BLaER1 treated with 17β-estradiol and CSF1 and Interleukin-3, amounts not matched to agents 10 nM and 100 nM (cell line): ENCODE data around the gene SRGN.

Experiments
- H3K27ac ChIP-seq, 11 experiments: shearing (Covaris generic); formaldehyde crosslinking; 2 replicates each; pipeline ENCODE4 v1.8.1; 2022
- H3K27me3 ChIP-seq, 11 experiments: shearing (Covaris generic); formaldehyde crosslinking; 2 replicates each; pipeline ENCODE4 v1.8.1; 2022
- H3K36me3 ChIP-seq, 11 experiments: shearing (Covaris generic); formaldehyde crosslinking; 2 replicates each; pipeline ENCODE4 v1.8.1; 2022
- H3K4me1 ChIP-seq, 10 experiments: shearing (Covaris generic); formaldehyde crosslinking; 2 replicates each; pipeline ENCODE4 v1.8.1; 2022
- H3K4me2 ChIP-seq, 11 experiments: shearing (Covaris generic); formaldehyde crosslinking; 2 replicates each; pipeline ENCODE4 v1.8.1; 2022
- H3K4me3 ChIP-seq, 10 experiments: shearing (Covaris generic); formaldehyde crosslinking; 2 replicates each; pipeline ENCODE4 v1.8.1; 2022
- H3K9ac ChIP-seq, 11 experiments: shearing (Covaris generic); formaldehyde crosslinking; 2 replicates each; pipeline ENCODE4 v1.8.1; 2022
- H3K9me3 ChIP-seq, 11 experiments: shearing (Covaris generic); formaldehyde crosslinking; replicated peaks in 1 of 11; 2 replicates each; pipeline ENCODE4 v1.8.1; 2022
- H4K20me1 ChIP-seq, 11 experiments: shearing (Covaris generic); formaldehyde crosslinking; 2 replicates each; pipeline ENCODE4 v1.8.1; 2022
- Cebpa-rat ChIP-seq, 11 experiments: shearing (Covaris generic); IDR thresholded peaks; 2 replicates each; pipeline ENCODE4 v1.8.1; 2022

Gene SRGN

DNA sequence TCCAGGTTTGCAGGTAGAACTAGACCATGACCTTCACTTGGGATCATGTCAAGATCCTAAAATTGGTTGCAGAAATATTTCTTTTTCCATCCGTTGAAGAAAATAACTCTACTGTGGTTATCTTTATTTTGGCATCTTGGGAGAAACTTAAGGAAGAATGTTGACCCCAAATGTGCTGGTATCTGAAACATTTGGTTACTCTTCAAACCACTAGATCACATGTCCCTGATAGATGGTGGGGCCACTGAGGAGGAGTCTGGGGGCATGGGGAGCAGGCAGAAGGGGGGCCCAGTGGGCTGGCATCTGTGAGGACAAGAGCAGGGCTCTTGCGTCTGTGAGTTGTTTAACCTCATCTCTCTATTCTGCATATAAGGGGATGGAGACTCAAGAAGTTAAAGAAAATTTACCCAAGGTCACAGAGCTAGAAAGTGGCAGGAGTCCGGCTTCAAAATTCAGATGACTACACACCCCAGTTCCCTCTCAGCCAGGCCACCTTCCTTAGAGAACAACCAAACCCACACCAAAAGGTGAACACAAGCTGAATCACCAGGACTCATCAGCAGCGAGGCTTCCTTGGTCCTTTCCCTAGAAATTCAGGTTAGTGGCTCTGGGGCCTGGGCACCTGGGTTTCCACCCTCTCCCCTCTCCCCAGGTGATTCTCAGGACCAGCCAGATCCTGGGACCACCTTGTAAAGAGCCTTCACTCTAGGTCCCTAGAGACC, 40.6 kb upstream of the SRGN start:
- Histone ChIP-seq H3K4me1 (peaks cover 9 to 100% (median 76%) of the 10 kb centered on the region in 10 experiments), H3K27me3 (no peaks in the 10 kb centered on the region), H3K9me3 (no peaks in the 10 kb centered on the region), H3K9ac (peak overlapping the region in 5 of 11 experiments; percentile 12 to 80 (median 75); a peak in 9 of 22 replicates), H3K36me3 (no peaks in the 10 kb centered on the region), H4K20me1 (no peaks in the 10 kb centered on the region), H3K4me2 (peak overlapping the region in 8 of 11 experiments; percentile 9 to 84 (median 74); a peak in 14 of 22 replicates), H3K4me3 (no peak overlapping the region), H3K27ac (peak overlapping the region in 10 of 11 experiments; percentile 48 to 99 (median 81); a peak in 17 of 22 replicates)
- no peak for TF ChIP-seq Cebpa-rat (IDR thresholded peaks at IDR 0.05)

GRCh38 chr10:69048103-69048502, 39.8 kb upstream of the SRGN start:
- peak in 1 of 11 experiments; percentile 46; a peak in 2 of 22 replicates for TF ChIP-seq Cebpa-rat (IDR thresholded peaks at IDR 0.05)
- peak overlapping the region in 6 of 11 experiments; percentile 2 to 87 (median 74); a peak in 12 of 22 replicates for H3K9ac ChIP-seq
- no peaks in the 10 kb centered on the region for H3K9me3 ChIP-seq
- peak overlapping the region in 8 of 11 experiments; percentile 9 to 84 (median 74); a peak in 14 of 22 replicates for H3K4me2 ChIP-seq
- H3K36me3 ChIP-seq, result no peaks in the 10 kb centered on the region
- peaks cover 9 to 100% (median 83%) of the 10 kb centered on the region in 10 experiments for H3K4me1 ChIP-seq
- no peak overlapping the region for H3K4me3 ChIP-seq
- H4K20me1 ChIP-seq, result no peaks in the 10 kb centered on the region
- H3K27me3 ChIP-seq, result no peaks in the 10 kb centered on the region
- peak overlapping the region in 9 of 11 experiments; percentile 48 to 99 (median 83); a peak in 18 of 22 replicates for H3K27ac ChIP-seq

DNA sequence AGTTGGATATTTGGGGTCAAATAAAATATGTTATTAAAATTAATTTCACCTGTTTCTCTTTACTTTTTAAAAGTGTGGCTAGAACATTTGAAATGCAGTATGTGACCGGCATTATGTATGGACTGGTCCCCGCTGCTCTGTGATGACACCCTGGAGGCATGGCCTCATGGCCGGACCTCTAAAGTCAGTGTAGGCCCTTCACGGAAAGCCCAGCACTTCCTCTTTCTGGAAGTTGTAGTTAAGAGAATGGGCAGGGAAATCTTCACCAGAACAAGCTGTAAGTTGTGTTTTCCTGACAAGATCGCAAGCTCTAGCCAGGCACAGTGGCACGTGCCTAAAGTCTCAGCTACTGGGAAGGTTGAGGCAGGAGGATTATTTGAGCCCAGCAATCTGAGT, 38.3 kb upstream of the SRGN start:
- Histone ChIP-seq H4K20me1 (no peaks in the 10 kb centered on the region), H3K36me3 (no peaks in the 10 kb centered on the region), H3K4me1 (peaks cover 9 to 100% (median 83%) of the 10 kb centered on the region in 10 experiments), H3K9me3 (no peaks in the 10 kb centered on the region), H3K27me3 (no peaks in the 10 kb centered on the region), H3K9ac (peak overlapping the region in 5 of 11 experiments; percentile 15 to 87 (median 74); a peak in 7 of 22 replicates), H3K4me2 (peak overlapping the region in 6 of 11 experiments; percentile 9 to 83 (median 77); a peak in 10 of 22 replicates), H3K4me3 (no peak overlapping the region), H3K27ac (peak overlapping the region in 9 of 11 experiments; percentile 1 to 99 (median 83); a peak in 16 of 22 replicates)
- no peak for TF ChIP-seq Cebpa-rat (IDR thresholded peaks at IDR 0.05)

DNA sequence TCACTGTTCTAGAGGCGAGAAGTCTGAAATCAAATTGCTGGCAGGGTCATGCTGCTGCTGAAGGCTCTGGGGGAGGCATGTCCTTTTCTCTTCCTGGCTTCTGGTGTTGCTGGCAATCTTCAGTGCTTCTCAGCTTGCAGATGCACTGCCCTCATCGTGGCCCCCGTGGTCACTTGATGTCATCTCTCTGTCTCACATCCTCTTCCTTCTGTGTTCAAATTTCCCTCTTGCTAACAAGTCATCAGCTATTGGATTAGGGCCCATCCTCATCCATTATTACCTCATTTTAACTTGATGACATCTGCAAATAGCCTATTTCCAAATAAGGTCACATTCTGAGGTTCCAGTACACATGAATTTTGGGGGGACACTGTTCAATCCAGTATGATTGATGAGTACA, 36.6 kb upstream of the SRGN start:
- Histone ChIP-seq H3K27ac (peak overlapping the region in 9 of 11 experiments; percentile 8 to 98 (median 70); a peak in 16 of 22 replicates), H4K20me1 (no peaks in the 10 kb centered on the region), H3K27me3 (no peaks in the 10 kb centered on the region), H3K9ac (peak overlapping the region in 6 of 11 experiments; percentile 11 to 71 (median 53); a peak in 9 of 22 replicates), H3K4me1 (peaks cover under 1 to 97% (median 76%) of the 10 kb centered on the region in 10 experiments; a peak in 18 of 20 replicates), H3K4me3 (no peak overlapping the region), H3K36me3 (no peaks in the 10 kb centered on the region), H3K4me2 (peak overlapping the region in 7 of 11 experiments; percentile 37 to 86 (median 76); a peak in 14 of 22 replicates), H3K9me3 (no peaks in the 10 kb centered on the region)
- no peak for TF ChIP-seq Cebpa-rat (IDR thresholded peaks at IDR 0.05)

DNA sequence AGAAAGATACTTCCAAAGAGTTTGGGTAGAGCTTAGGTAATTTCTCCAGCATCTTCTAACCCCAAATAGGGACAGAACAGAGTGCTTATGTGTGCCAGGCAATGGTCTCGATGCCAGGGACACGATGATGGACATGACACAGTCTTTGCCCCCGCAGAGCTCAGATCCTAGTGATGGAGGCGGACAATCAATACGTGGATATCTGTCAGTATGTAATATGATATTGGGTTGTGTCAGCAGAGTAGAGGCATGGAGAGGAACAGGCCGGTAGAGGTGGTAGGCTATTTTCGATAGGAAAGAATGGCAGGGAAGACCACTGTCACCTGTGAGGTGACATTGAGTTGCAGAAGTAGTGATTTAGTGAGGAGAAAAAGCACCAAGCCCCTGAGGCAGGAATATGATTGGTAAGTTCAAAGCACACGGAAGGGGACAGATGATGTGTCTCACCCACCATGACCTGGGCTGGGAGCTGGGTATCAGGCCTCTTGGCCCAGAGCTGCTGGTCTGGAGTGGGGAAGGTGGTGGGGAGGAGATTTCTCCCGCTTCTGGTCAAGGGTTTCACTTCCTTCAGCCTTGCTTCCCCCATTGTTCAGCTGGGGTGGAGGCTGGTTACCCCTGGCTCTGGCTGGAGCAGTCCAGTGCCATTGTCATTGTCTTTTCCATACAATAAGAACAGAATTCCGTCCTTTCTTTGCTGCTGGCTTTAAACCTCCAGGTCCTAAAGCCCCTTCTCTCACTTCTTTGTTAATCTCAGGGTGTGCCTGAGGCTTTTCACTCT, 36.0 kb upstream of the SRGN start:
- Histone ChIP-seq H3K27me3 (no peaks in the 10 kb centered on the region), H3K27ac (peak overlapping the region in 10 of 11 experiments; percentile 35 to 98 (median 66); a peak in 18 of 22 replicates), H3K4me2 (peak overlapping the region in 8 of 11 experiments; percentile 7 to 86 (median 75); a peak in 15 of 22 replicates), H3K36me3 (no peaks in the 10 kb centered on the region), H3K9me3 (no peaks in the 10 kb centered on the region), H3K4me3 (no peak overlapping the region), H4K20me1 (no peaks in the 10 kb centered on the region), H3K4me1 (peaks cover 0 to 97% (median 77%) of the 10 kb centered on the region in 10 experiments; a peak in 17 of 20 replicates), H3K9ac (peak overlapping the region in 6 of 11 experiments; percentile 30 to 57 (median 40); a peak in 8 of 22 replicates)
- no peak for TF ChIP-seq Cebpa-rat (IDR thresholded peaks at IDR 0.05)

GRCh38 chr10:69052736-69053135, 35.2 kb upstream of the SRGN start:
- Histone ChIP-seq H4K20me1 (no peaks in the 10 kb centered on the region), H3K36me3 (no peaks in the 10 kb centered on the region), H3K4me2 (peak overlapping the region in 7 of 11 experiments; percentile 34 to 86 (median 76); a peak in 11 of 22 replicates), H3K27ac (peak overlapping the region in 10 of 11 experiments; percentile 32 to 98 (median 66); a peak in 18 of 22 replicates), H3K4me3 (no peak overlapping the region), H3K27me3 (no peaks in the 10 kb centered on the region), H3K9ac (peak overlapping the region in 4 of 11 experiments; percentile 31 to 57 (median 45); a peak in 6 of 22 replicates), H3K4me1 (peaks cover 8 to 97% (median 78%) of the 10 kb centered on the region in 10 experiments; a peak in 19 of 20 replicates), H3K9me3 (no peaks in the 10 kb centered on the region)
- no peak for TF ChIP-seq Cebpa-rat (IDR thresholded peaks at IDR 0.05)

DNA sequence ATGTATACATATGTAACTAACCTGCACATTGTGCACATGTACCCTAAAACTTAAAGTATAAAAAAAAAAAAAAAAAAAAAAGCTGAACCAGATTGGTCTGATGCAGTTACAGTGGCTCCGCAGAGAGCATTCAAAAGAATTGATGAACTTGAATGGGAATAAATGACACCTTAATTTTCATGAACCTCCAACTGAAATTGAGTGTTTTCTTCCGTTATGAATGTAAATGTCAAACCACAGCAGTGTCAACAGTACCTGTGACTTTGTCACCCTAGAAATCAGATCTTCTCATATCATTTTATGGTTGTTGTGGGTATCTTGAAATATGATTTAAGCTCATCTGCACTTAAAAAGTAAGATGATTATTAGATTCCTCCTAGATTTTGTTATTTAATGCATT, 32.7 kb upstream of the SRGN start:
- Histone ChIP-seq H3K9me3 (no peaks in the 10 kb centered on the region), H3K36me3 (no peaks in the 10 kb centered on the region), H4K20me1 (no peaks in the 10 kb centered on the region), H3K4me1 (peaks cover 8 to 97% (median 83%) of the 10 kb centered on the region in 10 experiments; a peak in 19 of 20 replicates), H3K4me3 (no peak overlapping the region), H3K4me2 (peak overlapping the region in 2 of 11 experiments; percentile 80 to 92; a peak in 4 of 22 replicates), H3K27ac (peak overlapping the region in 4 of 11 experiments; percentile 96 to 99 (median 96); a peak in 4 of 22 replicates), H3K27me3 (no peaks in the 10 kb centered on the region), H3K9ac (no peak overlapping the region)
- TF ChIP-seq Cebpa-rat (IDR thresholded peaks at IDR 0.05), result no peak

- H3K4me1 ChIP-seq, result peaks cover 16 to 97% (median 86%) of the 10 kb centered on the region in 10 experiments
- no peak overlapping the region for H3K4me3 ChIP-seq
- H3K27ac ChIP-seq, result peak overlapping the region; percentile 26 to 99 (median 98); a peak in 21 of 22 replicates
- no peaks in the 10 kb centered on the region for H3K36me3 ChIP-seq
- H3K9me3 ChIP-seq, result no peaks in the 10 kb centered on the region
- TF ChIP-seq Cebpa-rat (IDR thresholded peaks at IDR 0.05), result no peak
- H4K20me1 ChIP-seq, result no peaks in the 10 kb centered on the region
- peak overlapping the region in 8 of 11 experiments; percentile 19 to 93 (median 69); a peak in 9 of 22 replicates for H3K9ac ChIP-seq
- no peaks in the 10 kb centered on the region for H3K27me3 ChIP-seq
- peak overlapping the region in 9 of 11 experiments; percentile 53 to 94 (median 84); a peak in 17 of 22 replicates for H3K4me2 ChIP-seq
These were observed 31.8 kb upstream of the SRGN start for GRCh38 chr10:69056129-69056528.
